D721Med (cell line): ENCODE results near the gene ZNF778.
"Not testable (repeated sequence)": the region's sequence is repeated elsewhere in the genome, so short reads cannot be mapped to it uniquely, and the experiment has no call there.

Source experiments
- DNase-seq: peaks from one replicate; pipeline ENCODE4 v3.0.0; 2011; ENCODE audit warnings: low spot score; ENCODE audit not compliant: insufficient read length
- FAIRE-seq: peaks from 2 replicates; lab custom pipeline; 2011; peaks lifted over from hg19 to GRCh38; lab: Jason Lieb, UNC
- CTCF ChIP-seq: IDR thresholded peaks from 2 replicates; pipeline ENCODE4 v1.5.1; 2012; ENCODE audit warnings: mild to moderate bottlenecking, control low read depth; ENCODE audit not compliant: insufficient read depth; ENCODE audit errors: missing control alignments

The ZNF778 gene

GRCh38 chr16:89257757-89258465, 40.4 kb downstream of the ZNF778 start:
- DNase-seq, result no peak
- no peak for FAIRE-seq
- no peak for TF ChIP-seq CTCF

- not testable (repeated sequence) for FAIRE-seq, DNase-seq
Observed at GRCh38 chr16:89259901-89260300, 42.4 kb downstream of the ZNF778 start.

- FAIRE-seq (no peak), DNase-seq (no peak)
- no peak for TF ChIP-seq CTCF
Observed at GRCh38 chr16:89261691-89262563, 44.4 kb downstream of the ZNF778 start.

DNA sequence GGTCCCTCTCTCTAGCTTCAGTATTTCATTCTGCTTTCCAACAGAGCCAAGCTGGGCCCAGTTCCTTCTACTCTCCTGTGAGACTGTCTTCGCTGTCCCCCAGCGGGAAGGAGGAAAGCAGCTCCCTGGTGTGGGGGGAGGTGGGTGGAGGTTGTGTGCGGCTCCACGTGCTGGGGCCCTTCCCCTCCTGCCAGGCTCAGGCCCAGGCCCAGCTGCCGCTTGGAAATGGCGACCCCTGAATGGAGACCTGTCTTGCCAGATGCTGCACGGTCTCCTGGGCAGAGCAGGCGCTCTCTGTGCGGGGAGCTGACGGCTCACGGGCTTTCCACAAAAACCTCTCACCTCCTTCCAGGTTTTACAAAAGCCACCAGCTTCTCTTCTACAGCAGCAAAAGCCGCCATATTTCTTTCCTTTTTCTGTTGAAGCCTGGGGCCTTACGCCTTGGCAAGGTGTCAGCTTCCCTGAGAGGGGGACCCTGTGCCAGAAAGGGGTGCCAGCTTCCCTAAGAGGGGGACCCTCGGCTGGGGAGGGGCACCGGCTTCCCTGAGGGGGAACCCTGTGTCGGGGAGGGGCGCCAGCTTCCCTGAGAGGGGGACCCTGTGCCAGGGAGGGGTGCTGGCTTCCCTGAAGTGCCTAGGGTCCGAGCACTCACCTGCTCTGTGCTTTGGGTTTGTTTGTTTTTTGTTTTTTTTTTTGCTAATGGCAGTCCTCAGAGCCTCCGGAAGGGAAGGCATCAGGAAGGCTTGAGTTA, 47.5 kb downstream of the ZNF778 start:
- TF ChIP-seq CTCF, result no peak
- FAIRE-seq (no peak), DNase-seq (no peak)

DNA sequence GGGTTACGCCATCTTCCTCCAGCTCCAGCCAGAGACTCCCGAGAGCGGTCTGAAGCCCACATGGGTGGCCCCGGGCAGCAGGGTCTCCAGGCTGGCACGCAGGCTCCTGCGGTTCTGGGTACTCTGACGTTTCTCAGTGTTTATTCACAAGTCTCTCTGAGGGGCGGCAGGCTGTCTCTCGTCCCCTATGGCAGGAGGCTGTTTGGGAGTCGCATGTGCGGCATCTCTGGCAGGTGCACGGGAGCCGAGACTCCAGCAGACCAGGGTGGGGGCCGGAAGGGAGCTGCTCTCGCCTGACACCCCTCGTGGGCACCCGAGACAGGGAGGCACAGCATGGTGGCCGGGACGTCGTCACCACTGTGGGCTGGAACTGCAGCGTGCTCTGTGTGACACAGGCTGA, 48.1 kb downstream of the ZNF778 start:
- no peak for DNase-seq
- no peak for TF ChIP-seq CTCF
- no peak for FAIRE-seq

- FAIRE-seq (no peak), DNase-seq (no peak)
- no peak for TF ChIP-seq CTCF
Observed at GRCh38 chr16:89266521-89267134, 49.1 kb downstream of the ZNF778 start.

GRCh38 chr16:89267746-89268145, 50.2 kb downstream of the ZNF778 start:
- DNase-seq, FAIRE-seq: not testable (repeated sequence)
